Stimulated activated CD8-positive, alpha-beta memory T cell treated with anti-CD3 and anti-CD28 coated beads, Interleukin-4, amount 100 ng/mL, for 1 hour (primary cell): ENCODE data around the gene APOL6.
"Not testable (repeated sequence)": the region's sequence is repeated elsewhere in the genome, so short reads cannot be mapped to it uniquely, and the experiment has no call there.

Experiments used
- DNase-seq, 2 donors: peaks; one replicate each; pipeline ENCODE4 v3.0.0-alpha.2; 2020; ENCODE audit warnings: low read depth in 2 of 2, low spot score in 1 of 2

APOL6 gene

DNA sequence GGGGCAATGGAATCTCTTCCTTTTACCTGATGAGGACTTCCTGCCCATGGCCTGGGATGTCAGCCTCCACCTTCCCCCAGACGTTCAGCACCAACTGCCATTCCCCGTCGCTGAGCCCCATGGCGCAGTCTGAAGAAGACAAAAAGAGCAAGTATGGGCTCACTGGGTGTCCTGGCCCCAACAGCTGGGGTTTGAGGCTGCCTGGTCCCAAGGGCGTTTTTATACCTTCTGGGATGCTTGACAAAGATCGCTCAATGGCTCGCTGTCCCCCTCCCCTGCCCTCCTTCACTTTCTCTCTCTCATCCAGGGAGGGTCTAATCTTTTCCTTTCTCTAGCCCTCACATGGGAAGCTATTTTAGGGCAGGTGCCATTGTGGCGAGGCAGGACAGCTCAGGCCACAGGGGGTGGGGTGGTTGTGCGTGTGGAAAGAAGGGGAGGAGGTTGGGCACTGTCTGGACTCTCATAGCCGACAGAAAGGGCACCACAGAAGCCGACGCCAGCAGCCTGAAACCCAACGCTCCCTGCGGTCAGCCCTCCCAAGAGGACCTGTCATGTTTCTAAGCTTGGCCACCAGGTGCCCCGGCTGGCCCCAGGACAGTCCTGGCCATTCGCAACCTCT is 31.0 kb upstream of the APOL6 start, which contains the start of gene MB:
TSS of gene MB (minus strand) at position 193 of the 619 bp plus-strand sequence. CDS start at position 121, 72 bp downstream.
- no peak for DNase-seq

DNA sequence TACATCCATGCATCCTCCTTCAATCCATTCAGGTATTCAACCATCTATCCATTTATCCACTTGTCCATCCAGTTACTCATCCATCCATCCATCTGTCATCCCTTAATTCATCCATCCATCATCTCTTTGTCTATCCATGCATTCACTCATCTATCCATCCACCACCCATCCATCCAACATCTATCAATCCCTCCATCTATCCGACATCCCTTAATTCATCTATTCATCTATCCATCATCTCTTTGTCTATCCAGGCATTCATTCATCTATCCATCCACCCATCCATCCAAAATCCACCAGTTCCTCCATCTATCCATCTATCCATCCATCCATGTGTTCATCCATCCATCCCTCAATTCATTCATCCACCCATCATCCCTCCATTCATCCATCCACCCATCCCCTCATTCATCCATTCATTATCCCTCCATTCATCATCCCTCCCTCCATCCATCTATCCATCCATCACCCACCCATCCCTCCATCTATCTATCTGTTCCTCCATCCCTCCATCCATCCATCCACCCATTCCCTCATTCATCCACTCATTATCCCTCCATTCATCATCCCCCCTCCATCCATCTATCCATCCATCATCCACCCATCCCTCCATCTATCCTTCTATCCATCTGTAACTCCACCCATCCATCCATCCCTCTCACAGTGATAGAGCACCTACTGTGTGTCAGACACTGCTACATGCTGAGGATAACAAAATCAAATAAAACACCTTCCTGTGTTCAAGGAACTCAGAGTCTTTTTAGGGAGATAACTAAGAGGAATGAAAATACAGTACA is 29.6 kb upstream of the APOL6 start:
- no peak for DNase-seq

DNA sequence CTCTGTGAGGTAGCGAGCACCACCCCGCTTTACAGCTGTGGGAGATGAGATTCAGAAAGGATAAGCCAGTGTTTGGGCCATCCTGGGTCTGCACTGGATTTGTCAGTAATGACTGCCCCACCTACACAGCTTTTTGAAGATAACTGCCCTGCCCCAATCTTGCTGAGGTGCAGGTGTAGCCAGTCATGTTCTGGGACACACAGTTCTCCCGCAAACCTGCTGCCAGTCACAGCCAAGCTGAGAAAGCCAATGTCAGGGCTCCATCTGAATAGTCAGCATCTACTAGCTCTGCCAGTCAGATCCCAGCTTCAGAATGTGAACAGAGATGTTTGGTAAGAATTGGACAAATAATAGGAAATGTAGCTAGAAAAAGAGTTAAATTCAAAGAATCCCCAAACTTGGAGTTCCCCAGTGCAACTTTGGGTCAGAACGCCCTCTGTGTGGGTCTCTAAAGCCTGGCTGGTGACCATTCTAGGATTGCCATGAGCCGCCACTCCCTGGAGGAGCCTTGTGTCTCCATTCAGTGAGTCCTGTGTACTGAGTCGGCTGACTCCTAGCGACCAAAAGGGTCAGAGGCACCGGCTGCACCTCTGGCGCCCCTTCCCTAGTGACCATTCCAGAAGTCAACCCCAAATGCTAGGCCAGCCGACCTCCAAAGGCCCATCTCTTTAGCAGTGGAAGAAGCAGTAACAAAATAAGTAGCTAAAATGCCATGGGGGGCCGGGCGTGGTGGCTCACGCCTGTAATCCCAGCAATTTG is 28.7 kb upstream of the APOL6 start:
- no peak for DNase-seq

GRCh38 chr22:35620624-35621251 is 27.5 kb upstream of the APOL6 start:
- DNase-seq = no peak

DNA sequence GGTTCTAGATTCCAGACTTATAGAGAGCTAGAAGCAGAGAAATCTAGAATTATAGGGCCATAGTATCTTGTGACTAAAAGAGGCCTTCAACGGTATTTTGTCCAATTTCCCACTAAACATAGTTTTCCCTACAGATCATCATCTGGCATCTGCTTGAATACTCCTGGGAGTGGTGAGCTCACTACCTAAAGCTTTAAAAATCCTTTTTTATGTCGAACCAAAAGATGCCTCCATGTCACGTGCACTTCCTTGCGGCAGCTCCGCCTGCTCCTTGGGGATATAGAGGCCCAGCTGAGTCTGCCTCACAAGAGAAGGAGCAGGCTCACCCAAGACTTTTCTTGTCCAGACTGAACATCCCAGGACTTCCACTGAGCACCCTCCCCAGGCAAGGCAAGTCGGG is 26.8 kb upstream of the APOL6 start:
- no peak for DNase-seq

- DNase-seq = no peak
These were observed 25.9 kb upstream of the APOL6 start for GRCh38 chr22:35622191-35622913.

DNA sequence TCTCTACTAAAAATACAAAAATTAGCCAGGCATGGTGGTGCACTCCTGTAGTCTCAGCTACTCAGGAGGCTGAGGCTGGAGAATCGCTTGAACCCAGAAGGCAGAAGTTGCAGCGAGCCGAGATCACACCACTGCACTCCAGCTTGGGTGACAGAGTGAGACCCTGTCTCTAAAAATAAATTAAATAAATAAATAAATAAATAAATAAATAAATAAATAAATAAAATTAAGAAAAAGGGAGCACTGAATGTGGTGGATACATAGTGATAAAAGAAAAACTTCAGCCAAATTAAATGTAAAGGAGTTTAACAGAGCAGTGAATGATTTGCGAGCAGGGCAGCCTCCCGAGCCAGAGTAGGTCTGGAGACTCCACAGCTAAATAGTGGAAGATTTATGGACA is 24.4 kb upstream of the APOL6 start:
- not testable (repeated sequence) for DNase-seq

GRCh38 chr22:35624547-35624946 is 23.7 kb upstream of the APOL6 start:
- DNase-seq = no peak

DNA sequence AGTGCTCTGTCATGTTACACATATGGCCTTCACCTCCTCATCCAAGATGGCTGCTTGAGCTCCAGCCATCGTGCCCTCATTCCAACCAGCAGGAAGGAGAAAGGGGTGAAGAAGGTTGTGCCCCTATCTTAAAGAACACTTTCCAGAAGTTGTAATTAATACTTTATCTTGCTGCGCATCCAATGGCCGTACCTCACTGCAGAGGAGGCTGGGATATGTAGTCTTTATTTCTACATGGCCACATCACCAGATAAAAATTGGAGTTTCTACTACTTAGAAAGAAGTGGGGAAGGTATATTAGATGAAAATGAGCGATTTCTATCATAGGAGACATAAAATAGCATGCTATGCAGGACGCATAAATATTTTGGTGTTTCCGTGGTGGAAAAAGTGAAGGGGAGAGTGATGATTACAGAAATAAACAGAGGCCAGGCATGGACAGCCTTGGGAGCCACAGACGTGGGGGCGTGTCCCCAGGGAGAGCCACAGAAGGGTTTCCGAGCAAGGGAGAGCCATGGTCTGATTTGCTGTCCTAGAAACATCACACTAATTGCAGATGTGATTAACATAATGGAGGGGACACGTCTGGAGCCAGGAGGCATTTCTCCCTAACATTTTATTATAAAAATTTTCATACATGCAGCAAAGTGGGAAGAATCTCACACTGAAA is 22.3 kb upstream of the APOL6 start:
- no peak for DNase-seq

DNA sequence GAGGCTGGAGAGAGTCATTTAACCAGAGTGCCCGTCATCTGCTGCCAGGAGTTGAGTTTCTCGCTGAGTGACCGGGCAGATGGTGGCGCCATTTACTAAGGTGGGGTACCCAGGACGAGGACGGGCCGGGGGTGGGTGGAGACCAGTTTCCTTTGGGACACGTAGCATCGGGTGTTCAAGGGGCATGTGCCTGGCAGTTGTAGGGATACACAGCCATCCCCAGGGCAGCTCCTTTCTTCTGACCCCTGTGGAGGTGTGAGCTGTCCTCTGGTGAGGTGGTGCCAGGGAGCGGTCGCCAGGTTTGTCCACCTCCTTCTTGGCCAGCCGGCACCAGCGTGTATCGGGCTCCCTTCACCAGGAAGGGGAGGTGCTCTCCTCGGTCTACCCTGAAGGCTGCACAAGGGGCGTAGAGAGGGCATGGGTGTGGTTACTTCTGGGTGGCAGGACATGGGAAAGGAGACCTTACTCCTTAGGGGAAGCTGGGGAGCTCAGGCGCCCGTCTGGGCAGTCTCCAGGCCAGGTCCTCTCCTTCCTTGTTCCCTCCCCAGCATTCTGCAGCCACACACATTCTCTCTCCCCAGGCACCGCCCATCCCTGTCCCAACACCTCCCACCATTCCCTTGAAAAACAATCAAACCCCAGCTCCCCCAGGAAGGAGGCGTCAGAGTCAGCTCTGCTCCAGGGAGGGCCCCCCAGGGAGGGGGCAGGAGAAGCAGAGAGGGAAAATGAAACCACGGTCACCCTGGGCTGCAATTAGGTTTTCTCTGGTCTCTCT is 20.8 kb upstream of the APOL6 start:
- no peak for DNase-seq

GRCh38 chr22:35628732-35629131 is 19.5 kb upstream of the APOL6 start:
- DNase-seq = no peak

GRCh38 chr22:35629406-35630216 is 18.6 kb upstream of the APOL6 start:
- no peak for DNase-seq

- no peak for DNase-seq
These were observed 17.9 kb upstream of the APOL6 start for GRCh38 chr22:35630387-35630793.

DNA sequence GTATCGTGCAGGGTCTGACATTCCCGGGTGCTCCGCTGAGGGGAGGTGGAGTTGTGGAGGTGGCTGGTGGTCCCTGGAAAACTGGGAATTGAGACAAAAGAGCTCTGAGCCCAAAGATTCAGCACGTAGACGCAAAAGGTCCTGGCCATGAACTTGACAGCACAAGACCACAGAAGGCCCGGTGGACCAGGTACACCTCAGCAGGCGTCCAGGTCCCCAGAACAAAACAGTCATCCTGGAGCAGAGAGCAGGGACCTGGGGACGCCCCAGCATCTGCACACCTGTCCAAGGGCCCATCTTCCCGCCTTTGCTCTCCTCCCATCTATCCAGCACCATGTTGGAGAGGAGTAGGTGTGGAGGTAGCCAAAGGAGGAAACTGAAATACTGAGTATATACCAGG is 17.4 kb upstream of the APOL6 start:
- no peak for DNase-seq

DNA sequence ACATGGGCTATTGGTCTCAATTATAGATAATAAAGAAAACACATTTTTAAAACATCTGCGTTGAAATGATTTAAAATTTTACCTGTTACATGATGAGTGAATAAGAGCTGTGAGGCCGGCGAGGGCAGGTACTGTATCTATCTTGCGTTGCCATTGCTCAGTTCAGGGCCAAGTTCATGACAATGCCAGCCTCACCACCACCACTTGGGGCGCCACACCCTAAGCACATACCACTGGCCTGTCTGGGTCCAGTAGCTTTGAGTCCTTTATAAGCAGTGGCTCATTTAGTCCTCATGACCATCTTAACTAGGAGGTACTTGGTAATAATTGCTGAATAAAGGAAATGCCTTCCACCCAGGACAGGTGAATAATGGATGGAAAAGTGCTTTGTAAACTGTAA is 16.6 kb upstream of the APOL6 start:
- no peak for DNase-seq

DNA sequence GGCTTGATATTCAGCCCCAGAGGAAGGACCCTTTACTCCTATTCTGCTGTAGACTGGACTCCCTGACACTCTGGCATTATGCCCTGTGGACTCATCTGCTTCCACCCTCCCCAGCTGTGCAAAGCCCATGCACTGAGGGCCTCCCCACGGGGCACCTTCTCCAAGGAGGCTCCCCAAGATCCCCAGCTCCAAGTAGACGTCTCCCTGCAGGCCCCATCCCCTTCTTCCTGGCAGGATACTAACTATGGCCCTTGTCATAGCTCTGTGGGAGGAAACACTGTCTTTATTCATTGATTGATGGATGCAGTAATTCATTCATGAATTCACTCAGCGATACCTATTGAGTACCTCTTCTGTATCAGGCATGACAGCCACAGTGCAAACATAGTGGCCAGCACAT is 15.3 kb upstream of the APOL6 start:
- DNase-seq = no peak

GRCh38 chr22:35633520-35633919 is 14.7 kb upstream of the APOL6 start:
- no peak for DNase-seq

DNA sequence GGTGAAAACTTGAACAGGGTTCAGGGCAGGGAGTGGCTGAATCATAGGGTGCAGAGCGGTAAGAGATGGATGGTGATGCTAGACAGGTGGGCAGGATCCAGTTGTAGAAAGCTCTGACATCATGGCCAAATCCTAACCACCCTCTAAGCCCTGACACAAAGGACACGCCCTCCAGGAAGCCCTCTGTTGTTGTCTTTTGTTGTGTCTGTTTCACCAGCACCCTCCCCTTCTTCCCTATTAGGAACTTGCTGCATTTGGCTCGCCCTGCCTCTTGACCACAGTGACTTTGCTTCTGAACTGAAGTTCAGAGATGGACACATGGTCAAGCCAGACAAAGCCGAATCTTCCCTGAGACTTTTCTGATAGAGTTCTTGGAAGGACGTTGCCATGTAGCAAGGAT is 14.2 kb upstream of the APOL6 start:
- no peak for DNase-seq
